Fibroblast of skin of left biceps (primary cell): ENCODE results near the gene FAM228B.
"Not testable (repeated sequence)": the region's sequence is repeated elsewhere in the genome, so short reads cannot be mapped to it uniquely, and the experiment has no call there.

Source experiments
- DNase-seq, 2 experiments: peaks; one replicate each; pipeline ENCODE4 v3.0.0-alpha.2; 2013; ENCODE audit warnings: low read depth in 2 of 2

Gene FAM228B

GRCh38 chr2:24123195-24123921, at the start of gene FAM228B, which contains the start of gene PFN4:
Gene FAM228B, plus strand, starts transcription at chr2:24123469. Its CDS starts 893 bp downstream, at chr2:24124362.
Gene PFN4, minus strand, starts transcription at chr2:24123334. Its CDS starts 799 bp downstream, at chr2:24122535.
- peak; percentile 29 to 30 for DNase-seq

GRCh38 chr2:24073816-24074215, 49.5 kb upstream of the FAM228B start:
- DNase-seq = no peak

GRCh38 chr2:24075259-24075658, 48.0 kb upstream of the FAM228B start:
- DNase-seq = no peak

DNA sequence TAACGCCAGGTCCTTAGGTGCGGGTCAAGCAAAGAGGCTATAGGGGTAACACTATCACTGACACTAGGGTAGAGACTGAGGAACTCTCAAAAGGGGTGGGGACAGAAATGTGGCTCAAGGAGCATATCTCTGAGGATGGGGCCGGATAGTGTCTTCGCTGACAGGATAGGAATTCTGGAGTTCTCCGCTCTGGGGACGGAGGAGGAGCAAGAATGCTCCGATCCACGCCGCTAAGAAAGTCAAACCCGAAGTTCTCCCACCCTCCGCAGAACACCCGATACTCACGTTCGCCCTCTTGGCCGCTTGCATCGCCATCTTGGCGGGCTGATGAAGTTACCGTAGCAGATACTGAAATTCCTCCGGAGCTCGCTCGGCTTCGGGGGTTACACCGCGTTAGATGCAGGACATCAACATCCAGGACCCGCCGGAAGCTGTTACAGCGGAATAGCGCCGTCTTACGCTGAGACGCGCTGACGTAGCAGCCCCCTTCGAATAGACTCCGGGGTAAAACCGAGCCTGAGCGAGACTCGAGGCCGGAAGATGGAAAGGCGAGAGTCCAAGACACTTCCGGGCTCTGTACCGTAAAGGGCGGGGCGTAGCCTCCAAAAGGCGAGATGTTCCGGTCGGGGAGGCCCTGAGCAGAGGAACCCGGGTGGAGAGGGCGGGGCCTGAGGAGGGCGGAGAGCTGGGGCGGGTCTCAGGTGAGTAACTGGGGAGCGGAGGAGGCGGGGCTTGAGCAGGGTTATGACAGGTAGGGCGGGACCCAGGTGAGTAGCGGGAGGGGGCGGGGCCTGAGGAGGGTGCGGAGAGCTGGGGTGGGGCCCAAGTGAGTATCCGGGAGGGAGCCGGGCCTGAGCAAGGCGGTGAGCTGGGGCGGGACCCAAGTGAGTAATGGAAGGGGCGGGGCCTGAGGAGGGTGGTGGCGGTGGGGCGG, 47.1 kb upstream of the FAM228B start, which contains the start of gene SF3B6:
Gene SF3B6, minus strand, starts transcription at position 412 of the 934 bp plus-strand sequence. Its CDS starts 97 bp downstream, at position 315.
- DNase-seq = peak; percentile 94 to 95

DNA sequence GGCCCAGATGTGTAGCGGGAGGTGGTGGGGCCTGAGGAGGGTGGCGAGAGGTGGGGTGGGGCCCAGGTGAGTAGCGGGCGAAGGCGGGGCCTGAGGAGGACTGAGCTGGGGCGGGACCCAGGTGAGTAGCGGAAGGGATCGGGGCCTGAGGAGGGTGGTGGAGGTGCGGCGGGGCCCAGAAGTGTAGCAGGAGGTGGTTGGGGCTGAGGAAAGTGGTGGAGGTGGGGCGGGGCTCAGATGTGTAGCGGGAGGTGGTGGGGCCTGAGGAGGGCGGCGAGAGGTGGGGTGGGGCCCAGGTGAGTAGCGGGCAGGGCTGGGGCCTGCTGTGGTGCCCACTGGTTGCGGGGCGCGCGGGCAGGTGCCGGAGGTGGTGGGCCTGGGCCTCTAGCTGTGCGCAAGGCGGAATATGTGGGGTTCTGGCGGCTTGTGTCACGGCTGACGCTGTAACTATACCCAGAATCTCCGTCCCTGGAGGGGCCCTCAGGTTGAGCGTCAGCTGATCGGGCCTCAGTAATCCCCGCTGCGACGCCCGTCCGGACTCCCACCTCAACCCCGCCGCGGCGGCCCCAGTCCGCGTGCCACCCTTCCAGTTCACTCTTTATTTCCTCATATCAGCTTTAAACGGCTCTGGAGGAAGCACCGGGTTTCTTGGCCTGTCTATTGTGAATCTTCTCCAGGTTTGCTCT, 46.3 kb upstream of the FAM228B start:
- DNase-seq = no peak

DNA sequence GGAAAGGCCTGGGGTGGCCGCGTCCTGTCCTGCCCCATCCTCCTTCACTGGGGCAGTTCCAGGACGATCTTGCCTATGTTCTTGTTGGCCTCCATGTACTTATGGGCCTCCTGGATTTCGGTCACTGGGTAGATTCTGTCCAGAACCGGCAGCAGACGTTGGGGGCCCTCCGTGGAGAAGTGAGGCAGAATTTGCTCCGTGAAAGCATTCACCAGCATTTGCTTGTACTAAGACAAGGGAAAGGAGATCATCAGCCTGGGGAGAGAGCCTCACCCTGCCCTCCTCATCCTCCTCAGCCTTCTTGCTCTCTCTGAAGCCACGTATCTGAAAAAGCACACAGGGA, 45.8 kb upstream of the FAM228B start:
- DNase-seq = no peak

GRCh38 chr2:24077879-24078278, 45.4 kb upstream of the FAM228B start:
- no peak for DNase-seq

- no peak for DNase-seq
Observed at GRCh38 chr2:24080701-24081100, 42.6 kb upstream of the FAM228B start.

DNA sequence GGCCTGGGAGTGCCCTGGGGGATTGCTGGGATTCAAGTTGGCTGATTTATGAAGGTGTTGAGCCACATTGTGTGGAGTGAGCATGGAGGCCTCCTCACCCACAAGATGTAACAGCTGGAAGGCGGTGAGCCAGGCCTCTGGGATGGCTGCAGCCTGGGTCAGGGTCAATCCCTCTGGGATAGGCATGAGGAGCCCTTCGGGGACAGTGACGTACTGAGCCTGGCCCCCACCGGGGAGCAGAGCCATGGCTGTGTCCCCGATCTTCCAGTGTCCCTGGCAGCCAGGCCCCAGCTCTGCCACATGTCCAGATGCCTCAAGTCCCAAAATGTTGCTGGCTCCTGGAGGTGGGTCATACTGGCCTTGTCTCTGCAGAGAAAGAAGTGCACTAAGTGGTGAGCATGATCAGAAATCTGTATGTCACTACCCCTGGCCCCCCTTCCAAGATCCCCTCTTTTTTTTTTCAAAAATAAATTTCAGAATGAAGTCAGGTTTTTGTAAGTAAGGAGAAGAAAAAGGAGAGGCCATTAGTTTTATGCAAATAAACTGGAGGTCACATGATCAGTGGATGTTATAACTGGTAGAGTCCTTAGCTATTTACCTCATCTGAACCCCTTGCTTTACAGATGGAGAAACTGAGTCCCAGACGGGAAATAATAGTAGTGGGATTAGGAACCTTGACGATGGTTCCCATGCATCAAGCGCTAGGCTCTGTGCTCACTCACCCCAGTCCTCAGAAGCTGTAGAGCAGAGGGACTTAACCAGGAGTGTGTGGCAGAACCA, 40.3 kb upstream of the FAM228B start:
- DNase-seq = no peak

GRCh38 chr2:24083567-24084385, 39.5 kb upstream of the FAM228B start:
- peak; percentile 68 to 70 for DNase-seq

DNA sequence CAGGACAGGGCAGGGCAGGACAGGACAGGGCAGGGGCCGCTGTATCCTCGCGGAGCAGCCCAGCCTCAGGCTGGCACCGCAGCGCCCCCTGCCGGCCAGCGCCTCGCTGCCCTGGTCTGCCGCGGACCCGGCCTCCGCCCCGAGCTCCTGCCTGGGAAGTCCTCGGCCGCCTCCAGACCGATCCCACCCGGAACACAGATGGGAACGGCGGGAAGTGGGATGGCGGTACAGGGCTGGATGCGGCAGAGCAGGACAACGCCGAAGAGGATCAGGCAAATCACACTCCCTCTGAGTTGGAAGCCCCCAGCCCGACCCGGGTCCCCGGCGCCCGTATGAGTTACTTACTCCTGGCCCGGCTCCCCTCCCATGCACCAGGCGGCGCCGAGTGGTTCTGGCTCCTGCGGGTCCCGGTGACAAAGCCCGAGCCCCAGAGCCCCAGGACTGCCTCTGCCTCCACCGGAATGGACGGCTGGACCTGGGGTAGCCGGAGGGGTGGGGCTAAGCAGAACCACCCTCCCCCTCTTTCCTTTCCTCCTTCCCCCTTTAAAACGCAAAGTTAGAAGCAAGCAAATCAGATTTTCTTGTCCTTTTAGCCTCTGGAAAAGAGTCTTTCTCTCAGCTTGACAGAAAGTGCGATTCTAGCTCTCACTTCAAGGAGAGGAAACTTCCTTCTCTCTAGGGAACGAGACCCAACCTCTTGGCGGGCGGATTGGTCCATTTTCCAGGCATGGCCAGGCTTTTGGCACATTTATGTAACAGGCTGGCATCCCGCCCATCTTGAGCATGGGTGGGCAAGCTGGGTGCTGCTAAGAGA, 38.7 kb upstream of the FAM228B start, which contains the start of gene TP53I3:
Gene TP53I3, minus strand, starts transcription at position 449 of the 814 bp plus-strand sequence. CDS start 508 bp downstream, outside the sequence.
- DNase-seq = peak; percentile 61 to 62

DNA sequence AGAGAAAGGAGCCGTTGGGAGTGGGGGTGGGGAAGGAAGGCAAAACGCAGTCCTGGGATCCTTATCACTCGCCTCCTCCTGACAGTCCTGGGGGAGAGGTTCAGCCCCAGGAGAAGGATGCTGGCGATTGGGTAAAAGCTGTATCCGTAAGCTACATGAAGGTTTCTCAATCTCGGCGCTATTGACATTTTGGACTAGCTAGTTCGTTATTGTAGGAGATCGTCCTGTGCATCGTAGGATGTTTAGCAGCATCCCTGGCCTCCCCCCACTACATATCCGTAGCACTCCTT, 38.1 kb upstream of the FAM228B start:
- DNase-seq = no peak

DNA sequence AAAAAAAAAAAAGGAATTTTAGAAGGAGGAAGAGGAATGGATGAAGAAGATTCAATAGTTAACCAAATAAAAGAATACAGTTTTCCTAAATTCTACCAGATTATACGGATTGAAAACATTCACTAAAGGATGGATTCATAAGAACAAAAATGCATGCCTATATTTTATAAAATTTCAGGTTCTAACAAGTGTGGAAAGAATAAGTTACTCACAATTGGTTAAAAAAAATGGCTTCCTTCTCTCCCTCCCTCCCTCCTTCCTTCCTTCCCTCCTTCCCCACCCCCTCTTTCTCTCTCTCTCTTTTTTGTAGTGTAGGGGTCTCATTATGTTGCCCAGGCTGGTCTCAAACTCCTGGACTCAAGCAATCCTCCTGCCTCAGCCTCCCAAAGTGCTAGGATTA, 37.0 kb upstream of the FAM228B start:
- no peak for DNase-seq

- no peak for DNase-seq
Observed at GRCh38 chr2:24087032-24087431, 36.2 kb upstream of the FAM228B start.

DNA sequence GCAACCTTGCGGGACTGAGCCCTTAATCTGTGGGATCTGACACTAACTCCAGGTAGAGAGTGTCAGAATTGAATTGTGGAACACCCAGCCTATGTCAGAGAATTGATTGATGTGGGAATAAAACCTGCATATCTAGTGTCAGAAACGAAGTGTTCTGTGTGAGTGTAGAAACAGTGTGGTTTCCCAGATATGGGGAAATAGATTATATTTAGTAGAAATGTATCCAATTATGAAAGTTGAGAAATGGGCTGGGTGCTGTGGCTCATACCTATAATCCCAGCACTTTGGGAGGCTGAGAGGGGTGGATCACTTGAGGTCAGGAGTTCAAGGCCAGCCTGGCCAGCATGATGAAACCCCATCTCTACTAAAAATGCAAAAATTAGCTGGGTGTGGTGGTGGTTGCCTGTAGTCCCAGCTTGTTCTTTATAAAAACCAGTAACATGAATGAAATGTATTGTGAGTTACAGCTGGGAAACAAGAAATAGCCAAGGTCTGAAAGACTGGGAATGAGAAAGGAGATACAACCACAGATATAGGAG, 34.4 kb upstream of the FAM228B start:
- no peak for DNase-seq

GRCh38 chr2:24093270-24093669, 30.0 kb upstream of the FAM228B start:
- not testable (repeated sequence) for DNase-seq

DNA sequence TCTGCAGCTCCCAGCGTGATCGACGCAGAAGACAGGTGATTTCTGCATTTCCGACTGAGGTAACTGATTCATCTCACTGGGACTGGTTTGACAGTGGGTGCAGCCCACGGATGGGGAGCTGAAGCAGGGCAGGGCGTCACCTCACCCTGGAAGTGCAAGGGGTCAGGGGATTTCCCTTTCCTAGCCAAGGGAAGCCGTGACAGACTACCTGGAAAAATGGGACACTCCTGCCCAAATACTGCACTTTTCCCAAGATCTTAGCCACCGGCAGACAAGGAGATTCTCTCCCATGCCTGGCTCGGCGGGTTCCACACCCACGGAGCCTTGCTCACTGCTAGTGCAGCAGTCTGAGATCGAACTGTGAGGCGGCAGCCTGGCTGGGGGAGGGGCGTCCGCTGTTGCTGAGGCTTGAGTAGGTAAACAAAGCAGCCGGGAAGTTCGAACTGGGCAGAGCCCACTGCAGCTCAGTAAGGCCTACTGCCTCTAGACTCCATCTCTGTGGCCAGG, 28.0 kb upstream of the FAM228B start:
- not testable (repeated sequence) for DNase-seq

GRCh38 chr2:24100732-24101131, 22.5 kb upstream of the FAM228B start:
- not testable (repeated sequence) for DNase-seq

DNA sequence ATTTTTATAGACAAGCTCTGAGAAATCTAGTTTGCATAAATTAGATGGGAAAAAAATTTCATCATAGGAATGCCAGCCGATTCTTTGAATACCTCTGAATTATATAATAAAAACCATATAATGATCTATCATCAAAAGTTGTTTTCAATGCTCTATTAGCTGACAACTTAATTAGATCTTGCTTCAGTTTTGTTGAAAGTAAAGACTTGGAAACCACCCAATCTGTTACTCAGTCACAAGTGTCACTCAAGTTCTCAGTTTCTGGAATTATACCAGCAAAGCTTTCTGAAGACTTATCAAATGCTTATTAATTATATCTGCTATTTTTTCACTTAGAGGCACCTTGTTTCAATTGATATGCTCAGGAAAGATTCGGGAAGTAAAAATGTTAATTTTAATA, 21.3 kb upstream of the FAM228B start:
- DNase-seq = no peak
